NCI-H187 treated with DMSO at 0.1 percent for 48 hours (cell line): ENCODE measurements around the gene FAM98A.

ENCODE experiments used
- DNase-seq: peaks from one replicate; lab custom pipeline; 2025; lab: John Stamatoyannopoulos, UW

FAM98A gene

GRCh38 chr2:33599175-33599942 lies at the start of gene FAM98A:
Gene FAM98A (minus strand): TSS chr2:33599299. CDS start chr2:33599221, 78 bp downstream.
- peak; percentile 96 for DNase-seq

GRCh38 chr2:33645861-33646260 lies 46.8 kb upstream of the FAM98A start:
- no peak for DNase-seq

GRCh38 chr2:33644215-33644614 lies 45.1 kb upstream of the FAM98A start:
- no peak for DNase-seq

GRCh38 chr2:33636001-33636400 lies 36.9 kb upstream of the FAM98A start:
- no peak for DNase-seq

- DNase-seq, result no peak
Measured at GRCh38 chr2:33634261-33634910, 35.3 kb upstream of the FAM98A start.

- no peak for DNase-seq
Measured at GRCh38 chr2:33633315-33633714, 34.2 kb upstream of the FAM98A start.

GRCh38 chr2:33632831-33633230 lies 33.7 kb upstream of the FAM98A start:
- DNase-seq, result no peak

- no peak for DNase-seq
Measured at GRCh38 chr2:33628031-33628827, 29.1 kb upstream of the FAM98A start.

- no peak for DNase-seq
Measured at GRCh38 chr2:33619028-33619427, 19.9 kb upstream of the FAM98A start.

- no peak for DNase-seq
Measured at GRCh38 chr2:33617989-33618388, 18.9 kb upstream of the FAM98A start.

GRCh38 chr2:33617401-33617800 lies 18.3 kb upstream of the FAM98A start:
- no peak for DNase-seq

- no peak for DNase-seq
Measured at GRCh38 chr2:33616873-33617272, 17.8 kb upstream of the FAM98A start.

GRCh38 chr2:33614190-33614589 lies 15.1 kb upstream of the FAM98A start:
- no peak for DNase-seq

GRCh38 chr2:33607905-33608304 lies 8.8 kb upstream of the FAM98A start:
- no peak for DNase-seq

- DNase-seq, result no peak
Measured at GRCh38 chr2:33607251-33607721, 8.2 kb upstream of the FAM98A start.

- no peak for DNase-seq
Measured at GRCh38 chr2:33606622-33607021, 7.5 kb upstream of the FAM98A start.

GRCh38 chr2:33606100-33606499 lies 7.0 kb upstream of the FAM98A start:
- DNase-seq, result no peak

- no peak for DNase-seq
Measured at GRCh38 chr2:33605056-33605455, 6.0 kb upstream of the FAM98A start.

GRCh38 chr2:33603416-33603815 lies 4.3 kb upstream of the FAM98A start:
- DNase-seq, result no peak

GRCh38 chr2:33602201-33602830 lies 3.2 kb upstream of the FAM98A start:
- DNase-seq, result no peak

GRCh38 chr2:33599943-33600192 lies 769 bp upstream of the FAM98A start:
- DNase-seq, result no peak

GRCh38 chr2:33598561-33599174 lies 431 bp downstream of the FAM98A start:
- no peak for DNase-seq
